Neural crest cell (in vitro differentiated cells): ENCODE measurements around the gene CLEC16A. TPM values are rescaled to one million over a fixed set of nuclear protein-coding genes. Genes with fewer than 3 reads are reported as not detected.

Experiments used
- DNase-seq: peaks from one replicate; pipeline ENCODE4 v3.0.0; 2021; ENCODE audit warnings: low read depth, mixed read lengths, low spot score
- H3K27ac Mint-ChIP-seq: one replicate; pipeline ENCODE4 v1.8.0; 2021; ENCODE audit warnings: mild to moderate bottlenecking, mixed read lengths; ENCODE audit not compliant: unreplicated experiment
- H3K27me3 Mint-ChIP-seq: 2 replicates; pipeline ENCODE4 v1.8.0; 2021; ENCODE audit warnings: low read depth, mild to moderate bottlenecking, mixed read lengths
- H3K36me3 Mint-ChIP-seq: 2 replicates; pipeline ENCODE4 v1.8.0; 2021; ENCODE audit warnings: low read depth, mild to moderate bottlenecking, mixed read lengths
- H3K4me1 Mint-ChIP-seq: 2 replicates; pipeline ENCODE4 v1.8.0; 2021; ENCODE audit warnings: mixed read lengths
- H3K4me3 Mint-ChIP-seq: one replicate; pipeline ENCODE4 v1.8.0; 2021; ENCODE audit warnings: mild to moderate bottlenecking, mixed read lengths
- H3K9me3 Mint-ChIP-seq: 2 replicates; pipeline ENCODE4 v1.8.0; 2021; ENCODE audit warnings: mixed read lengths
- CTCF ChIP-seq: fragments of 200-600 bp; sonication (generic); conservative IDR thresholded peaks from 2 replicates; pipeline ENCODE4 v1.5.0; 2021; ENCODE audit warnings: antibody characterized with exemption, mild to moderate bottlenecking
- total RNA-seq: library from RNA; stranded (reverse); gene quantifications from 2 replicates; pipeline ENCODE4 v1.2.1, GENCODE V29; 2021

Gene CLEC16A
- total RNA-seq, 1 donor from 2014 or later: 21.3 TPM

- H3K4me3 Mint-ChIP-seq: peak overlapping the region; percentile 91
- H3K4me1 Mint-ChIP-seq: peaks cover 31% of the 10 kb centered on the region
- H3K36me3 Mint-ChIP-seq: no peaks in the 10 kb centered on the region
- H3K27me3 Mint-ChIP-seq: no peaks in the 10 kb centered on the region
- no peaks in the 10 kb centered on the region for H3K9me3 Mint-ChIP-seq
- DNase-seq: no peak
- no peak for TF ChIP-seq CTCF
- no peak overlapping the region for H3K27ac Mint-ChIP-seq
Observed at GRCh38 chr16:10945065-10945787, 862 bp downstream of the CLEC16A start.

- Mint-ChIP-seq H3K27me3 (no peaks in the 10 kb centered on the region), H3K4me3 (peak overlapping the region; percentile 91), H3K27ac (no peak overlapping the region), H3K4me1 (peaks cover 21% of the 10 kb centered on the region), H3K9me3 (no peaks in the 10 kb centered on the region), H3K36me3 (no peaks in the 10 kb centered on the region)
- DNase-seq: no peak
- TF ChIP-seq CTCF: no peak
Observed at GRCh38 chr16:10946308-10946707, 1.9 kb downstream of the CLEC16A start.

- DNase-seq: no peak
- Mint-ChIP-seq H3K4me1 (peaks cover 21% of the 10 kb centered on the region), H3K27me3 (no peaks in the 10 kb centered on the region), H3K4me3 (peak overlapping the region; percentile 73), H3K9me3 (no peaks in the 10 kb centered on the region), H3K27ac (peak overlapping the region; percentile 13), H3K36me3 (no peaks in the 10 kb centered on the region)
- TF ChIP-seq CTCF: no peak
Observed at GRCh38 chr16:10947211-10947787, 2.9 kb downstream of the CLEC16A start.

GRCh38 chr16:10949424-10949970, 5.1 kb downstream of the CLEC16A start:
- Mint-ChIP-seq H3K4me1 (peaks cover 16% of the 10 kb centered on the region), H3K27me3 (no peaks in the 10 kb centered on the region), H3K27ac (no peak overlapping the region)

GRCh38 chr16:10950393-10950792, 6.0 kb downstream of the CLEC16A start:
- peaks cover 14% of the 10 kb centered on the region for H3K4me1 Mint-ChIP-seq
- no peaks in the 10 kb centered on the region for H3K36me3 Mint-ChIP-seq
- no peak overlapping the region for H3K4me3 Mint-ChIP-seq
- no peaks in the 10 kb centered on the region for H3K9me3 Mint-ChIP-seq
- DNase-seq: no peak
- no peak overlapping the region for H3K27ac Mint-ChIP-seq
- TF ChIP-seq CTCF: no peak
- no peaks in the 10 kb centered on the region for H3K27me3 Mint-ChIP-seq

More at GRCh38 chr16:10949424-10949970, 5.1 kb downstream of the CLEC16A start:
- DNase-seq: no peak
- TF ChIP-seq CTCF: no peak
- no peaks in the 10 kb centered on the region for H3K36me3 Mint-ChIP-seq
- no peaks in the 10 kb centered on the region for H3K9me3 Mint-ChIP-seq
- peak overlapping the region; percentile 16 for H3K4me3 Mint-ChIP-seq
